A549 (cell line): ENCODE results near the gene DYNC2I2. TPM values are rescaled to one million over a fixed set of nuclear protein-coding genes. Genes with fewer than 3 reads are reported as not detected.
"Not testable (repeated sequence)": the region's sequence is repeated elsewhere in the genome, so short reads cannot be mapped to it uniquely, and the experiment has no call there.

Source experiments
- ATAC-seq, 2 experiments: fragments of 200-7000 bp in 1 of 2; fragments of >200 bp in 1 of 2; cut with Nextera tagmentation in 1 of 2; cut with Tn5 transposase in 1 of 2; 3 replicates each; pipeline versions ENCODE4 v1.8.0 to v1.9.1; 2018 to 2020; ENCODE audit warnings: mild to moderate bottlenecking in 1 of 2, moderate library complexity in 1 of 2
- CTCF ChIA-PET: fragments of 300-600 bp; sonication (Branson Sonifier 250); formaldehyde crosslinking; extraction: SDS; loops from one replicate; lab custom pipeline; 2021; ENCODE audit warnings: antibody characterized with exemption, inconsistent platforms; lab: Yijun Ruan, JAX
- POLR2A ChIA-PET: fragments of 350-600 bp; formaldehyde crosslinking; extraction: SDS; loops from one replicate; lab custom pipeline; 2021; ENCODE audit warnings: antibody characterized with exemption, inconsistent platforms; lab: Yijun Ruan, JAX
- DNase-seq, 2 experiments: peaks; one replicate each; pipeline versions ENCODE4 v3.0.0 to v3.0.0-alpha.2; 2011 to 2016; ENCODE audit warnings: low read depth in 1 of 2, low spot score in 1 of 2
- FAIRE-seq: peaks from 2 replicates; lab custom pipeline; 2011; peaks lifted over from hg19 to GRCh38; lab: Jason Lieb, UNC
- H3K27ac ChIP-seq, 2 experiments: fragments of >200 bp; sonication (Bioruptor Twin); formaldehyde crosslinking; 3 replicates each; pipeline ENCODE4 v1.5.1; 2016 to 2017
- H3K4me1 ChIP-seq: fragments of >200 bp; sonication (Bioruptor Twin); formaldehyde crosslinking; 3 replicates; pipeline ENCODE4 v1.6.1; 2016
- H3K4me2 ChIP-seq: fragments of >200 bp; sonication (Bioruptor Twin); formaldehyde crosslinking; 3 replicates; pipeline ENCODE4 v1.6.1; 2016
- H3K4me3 ChIP-seq: fragments of >200 bp; sonication (Bioruptor Twin); formaldehyde crosslinking; 3 replicates; pipeline ENCODE4 v1.5.1; 2016
- H3K9me3 ChIP-seq: fragments of >200 bp; sonication (Bioruptor Twin); formaldehyde crosslinking; 3 replicates; pipeline ENCODE4 v1.6.1; 2016
- BHLHE40 ChIP-seq: IDR thresholded peaks from 2 replicates; pipeline ENCODE4 v1.6.1; 2012; ENCODE audit warnings: low read depth, low read length, inconsistent platforms
- CBX8 ChIP-seq: fragments of 200-600 bp; sonication (generic); IDR thresholded peaks from 2 replicates; pipeline ENCODE4 v1.6.1; 2016
- CEBPB ChIP-seq, 2 experiments: fragments of >200 bp in 1 of 2; sonication (Bioruptor Twin) in 1 of 2; formaldehyde crosslinking in 1 of 2; IDR thresholded peaks; 2 replicates each; pipeline ENCODE4 v1.6.1; 2012 to 2016
- ESRRA ChIP-seq: fragments of 150-350 bp; IDR thresholded peaks from 2 replicates; pipeline ENCODE4 v1.6.1; 2014; ENCODE audit warnings: mild to moderate bottlenecking, low read length, borderline replicate concordance
- FOSB ChIP-seq: fragments of 250-450 bp; sonication (Bioruptor Pico); IDR thresholded peaks from 2 replicates; pipeline ENCODE4 v1.5.0; 2020; ENCODE audit warnings: mild to moderate bottlenecking, moderate library complexity
- GATA3 ChIP-seq: IDR thresholded peaks from 2 replicates; pipeline ENCODE4 v1.6.1; 2012; ENCODE audit warnings: borderline replicate concordance
- HEYL ChIP-seq: fragments of 250-450 bp; sonication (Bioruptor Pico); IDR thresholded peaks from 2 replicates; pipeline ENCODE4 v1.8.0; 2021; ENCODE audit warnings: mild to moderate bottlenecking, moderate library complexity
- HOXB13 ChIP-seq: fragments of 250-450 bp; sonication (Bioruptor Pico); IDR thresholded peaks from 2 replicates; pipeline ENCODE4 v1.5.0; 2020; ENCODE audit warnings: low read depth, mild to moderate bottlenecking, moderate library complexity
- HOXB5 ChIP-seq: fragments of 250-450 bp; sonication (Bioruptor Pico); IDR thresholded peaks from 2 replicates; pipeline ENCODE4 v1.5.0; 2020; ENCODE audit warnings: mild to moderate bottlenecking, moderate library complexity
- JUN ChIP-seq, 2 experiments: fragments of >200 bp; sonication (Bioruptor Twin); formaldehyde crosslinking; IDR thresholded peaks; 2 replicates in 1 of 2; 3 replicates in 1 of 2; pipeline ENCODE4 v1.6.1; 2016 to 2017
- JUNB ChIP-seq: fragments of >200 bp; sonication (Bioruptor Twin); formaldehyde crosslinking; IDR thresholded peaks from 2 replicates; pipeline ENCODE4 v1.6.1; 2016
- KDM1A ChIP-seq: fragments of 200-600 bp; sonication (generic); IDR thresholded peaks from 2 replicates; pipeline ENCODE4 v1.6.1; 2016; ENCODE audit warnings: low read depth, mild to moderate bottlenecking
- NFE2L2 ChIP-seq: fragments of 150-350 bp; conservative IDR thresholded peaks from 2 replicates; pipeline ENCODE4 v1.6.1; 2014; ENCODE audit warnings: low read length
- NPAS2 ChIP-seq: fragments of 250-450 bp; sonication (Bioruptor Pico); IDR thresholded peaks from 2 replicates; pipeline ENCODE4 v1.8.0; 2022; ENCODE audit warnings: mild to moderate bottlenecking, moderate library complexity, borderline replicate concordance
- NR3C1 ChIP-seq: fragments of >200 bp; sonication (Bioruptor Twin); formaldehyde crosslinking; IDR thresholded peaks from 3 replicates; pipeline ENCODE4 v1.6.1; 2017
- POLR2A ChIP-seq: IDR thresholded peaks from 2 replicates; pipeline ENCODE4 v1.6.1; 2012; ENCODE audit warnings: mild to moderate bottlenecking, low read length
- RCOR1 ChIP-seq: fragments of 150-350 bp; IDR thresholded peaks from 2 replicates; pipeline ENCODE4 v1.6.1; 2014; ENCODE audit warnings: antibody characterized with exemption, low read length, low read depth
- SMC3 ChIP-seq: fragments of >200 bp; sonication (Bioruptor Twin); formaldehyde crosslinking; IDR thresholded peaks from 3 replicates; pipeline ENCODE4 v1.6.1; 2018; ENCODE audit warnings: inconsistent platforms
- ZSCAN20 ChIP-seq: fragments of 250-450 bp; sonication (Bioruptor Pico); IDR thresholded peaks from 2 replicates; pipeline ENCODE4 v1.8.0; 2022; ENCODE audit warnings: mild to moderate bottlenecking, moderate library complexity
- WGBS: methylation state at CpG from one replicate; pipeline ENCODE4 v1.1.6; 2017; ENCODE audit errors: missing lambda C conversion rate; 5-methylcytosine and 5-hydroxymethylcytosine counted together
- polyA plus RNA-seq, 4 experiments: library from polyadenylated mRNA; depleted of rRNA in 3 of 4; stranded (reverse); fragments of >200 nt; fragmentation: RNase III in 1 of 4; extraction: RNeasy Plus Mini Kit Qiagen cat#74134 plus additional on column Dnase treatment in 1 of 4; gene quantifications; 2 replicates in 3 of 4; 3 replicates in 1 of 4; pipeline ENCODE4 v1.2.3, GENCODE V29; 2011 to 2017
- TF ChIP-seq, protein P1 (sequence below): fragments of 200-600 bp; sonication (generic); IDR thresholded peaks from 2 replicates; pipeline ENCODE4 v1.6.1; 2016; ENCODE audit warnings: antibody characterized with exemption, mild to moderate bottlenecking, moderate library complexity
- TF ChIP-seq, protein P2 (sequence below): fragments of 250-450 bp; sonication (Bioruptor Pico); IDR thresholded peaks from 2 replicates; pipeline ENCODE4 v1.5.0; 2020; ENCODE audit warnings: low read depth, mild to moderate bottlenecking, moderate library complexity
- TF ChIP-seq, protein P3 (sequence below): IDR thresholded peaks from 2 replicates; pipeline ENCODE4 v1.6.1; 2012
- TF ChIP-seq, protein P4 (sequence below): fragments of >200 bp; sonication (Bioruptor Twin); formaldehyde crosslinking; IDR thresholded peaks from 3 replicates; pipeline ENCODE4 v1.6.1; 2016
- TF ChIP-seq, protein P5 (sequence below): IDR thresholded peaks from 2 replicates; pipeline ENCODE4 v1.6.1; 2012

The DYNC2I2 gene
- polyA plus RNA-seq, 2 of the 4 experiments (the other 2 are of a cell fraction) = 57.3 to 117 TPM

DNA sequence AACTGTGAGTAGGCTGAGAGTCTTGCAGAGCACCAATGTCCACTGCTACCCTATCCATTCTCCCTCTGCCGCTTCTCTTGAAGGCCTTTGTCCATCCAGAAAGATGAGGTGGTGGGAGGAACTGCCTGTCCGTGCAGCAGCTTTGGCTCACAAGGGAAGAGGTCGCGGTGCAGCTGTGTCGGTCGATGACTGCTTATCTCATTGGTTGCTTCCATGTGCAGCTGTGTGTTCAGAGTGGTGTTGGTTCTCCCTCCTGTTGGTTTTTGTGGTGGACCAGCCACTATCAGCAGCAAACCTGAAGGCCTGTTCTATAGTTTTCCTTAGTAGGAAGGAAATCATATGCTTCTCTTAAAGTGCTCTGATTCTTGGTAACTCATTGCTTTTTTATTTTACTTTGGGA, 63.6 kb downstream of the DYNC2I2 start (continued):
- TF ChIP-seq, protein P1, sequence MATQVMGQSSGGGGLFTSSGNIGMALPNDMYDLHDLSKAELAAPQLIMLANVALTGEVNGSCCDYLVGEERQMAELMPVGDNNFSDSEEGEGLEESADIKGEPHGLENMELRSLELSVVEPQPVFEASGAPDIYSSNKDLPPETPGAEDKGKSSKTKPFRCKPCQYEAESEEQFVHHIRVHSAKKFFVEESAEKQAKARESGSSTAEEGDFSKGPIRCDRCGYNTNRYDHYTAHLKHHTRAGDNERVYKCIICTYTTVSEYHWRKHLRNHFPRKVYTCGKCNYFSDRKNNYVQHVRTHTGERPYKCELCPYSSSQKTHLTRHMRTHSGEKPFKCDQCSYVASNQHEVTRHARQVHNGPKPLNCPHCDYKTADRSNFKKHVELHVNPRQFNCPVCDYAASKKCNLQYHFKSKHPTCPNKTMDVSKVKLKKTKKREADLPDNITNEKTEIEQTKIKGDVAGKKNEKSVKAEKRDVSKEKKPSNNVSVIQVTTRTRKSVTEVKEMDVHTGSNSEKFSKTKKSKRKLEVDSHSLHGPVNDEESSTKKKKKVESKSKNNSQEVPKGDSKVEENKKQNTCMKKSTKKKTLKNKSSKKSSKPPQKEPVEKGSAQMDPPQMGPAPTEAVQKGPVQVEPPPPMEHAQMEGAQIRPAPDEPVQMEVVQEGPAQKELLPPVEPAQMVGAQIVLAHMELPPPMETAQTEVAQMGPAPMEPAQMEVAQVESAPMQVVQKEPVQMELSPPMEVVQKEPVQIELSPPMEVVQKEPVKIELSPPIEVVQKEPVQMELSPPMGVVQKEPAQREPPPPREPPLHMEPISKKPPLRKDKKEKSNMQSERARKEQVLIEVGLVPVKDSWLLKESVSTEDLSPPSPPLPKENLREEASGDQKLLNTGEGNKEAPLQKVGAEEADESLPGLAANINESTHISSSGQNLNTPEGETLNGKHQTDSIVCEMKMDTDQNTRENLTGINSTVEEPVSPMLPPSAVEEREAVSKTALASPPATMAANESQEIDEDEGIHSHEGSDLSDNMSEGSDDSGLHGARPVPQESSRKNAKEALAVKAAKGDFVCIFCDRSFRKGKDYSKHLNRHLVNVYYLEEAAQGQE = no peak
- TF ChIP-seq GATA3 (no peak), NR3C1 (no peak), HOXB13 (no peak)
- TF ChIP-seq, protein P2, sequence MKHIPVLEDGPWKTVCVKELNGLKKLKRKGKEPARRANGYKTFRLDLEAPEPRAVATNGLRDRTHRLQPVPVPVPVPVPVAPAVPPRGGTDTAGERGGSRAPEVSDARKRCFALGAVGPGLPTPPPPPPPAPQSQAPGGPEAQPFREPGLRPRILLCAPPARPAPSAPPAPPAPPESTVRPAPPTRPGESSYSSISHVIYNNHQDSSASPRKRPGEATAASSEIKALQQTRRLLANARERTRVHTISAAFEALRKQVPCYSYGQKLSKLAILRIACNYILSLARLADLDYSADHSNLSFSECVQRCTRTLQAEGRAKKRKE (CRISPR knock-in tag) = no peak

DNA sequence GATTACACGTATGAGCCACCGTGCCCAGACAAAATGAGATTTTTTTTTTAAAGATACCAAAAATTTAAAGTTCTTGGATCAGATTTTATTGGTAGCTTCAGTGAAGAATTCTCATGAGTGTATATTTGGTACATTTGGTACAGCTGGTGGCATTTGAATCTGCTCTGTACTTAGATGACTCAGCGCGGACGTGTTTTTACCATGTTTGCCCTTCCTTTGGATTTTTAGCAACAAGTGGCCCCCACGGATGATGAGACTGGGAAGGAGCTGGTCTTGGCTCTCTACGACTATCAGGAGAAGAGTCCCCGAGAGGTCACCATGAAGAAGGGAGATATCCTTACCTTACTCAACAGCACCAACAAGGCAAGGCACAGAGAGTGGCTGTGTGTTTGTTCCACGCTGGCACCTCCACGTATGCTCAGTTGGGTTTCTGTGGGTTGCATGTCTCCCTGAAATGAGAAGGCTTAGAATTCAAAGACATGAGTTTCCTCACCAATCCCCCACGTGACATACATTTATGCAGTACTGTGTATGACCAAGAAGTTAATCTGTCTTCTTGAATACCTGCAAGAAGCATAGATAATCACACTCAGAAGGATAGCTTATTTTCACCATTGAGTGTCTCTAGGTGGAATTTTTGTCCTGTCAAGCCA, 67.9 kb downstream of the DYNC2I2 start:
- CTCF ChIA-PET = interaction anchor here (0.9 kb wide), 1 partner anchor 111 kb away, joined by 4 read pairs; no protein-coding TSS in a partner anchor
- 95% methylated on average over 11 of the region's 11 CpGs for WGBS
- no peak overlapping the region for H3K4me3 ChIP-seq
- no peak for ATAC-seq
- no peaks in the 10 kb centered on the region for H3K4me1 ChIP-seq
- no peak overlapping the region for H3K4me2 ChIP-seq
- no peak for FAIRE-seq
- no peak for TF ChIP-seq FOSB (CRISPR knock-in tag)
- no peak for TF ChIP-seq NFE2L2
- no peak for TF ChIP-seq RCOR1
- TF ChIP-seq, all 56 proteins: peak for 0
- no peaks in the 10 kb centered on the region for H3K9me3 ChIP-seq
- no peak overlapping the region for H3K27ac ChIP-seq
- DNase-seq = no peak
- POLR2A ChIA-PET = no interaction called here

DNA sequence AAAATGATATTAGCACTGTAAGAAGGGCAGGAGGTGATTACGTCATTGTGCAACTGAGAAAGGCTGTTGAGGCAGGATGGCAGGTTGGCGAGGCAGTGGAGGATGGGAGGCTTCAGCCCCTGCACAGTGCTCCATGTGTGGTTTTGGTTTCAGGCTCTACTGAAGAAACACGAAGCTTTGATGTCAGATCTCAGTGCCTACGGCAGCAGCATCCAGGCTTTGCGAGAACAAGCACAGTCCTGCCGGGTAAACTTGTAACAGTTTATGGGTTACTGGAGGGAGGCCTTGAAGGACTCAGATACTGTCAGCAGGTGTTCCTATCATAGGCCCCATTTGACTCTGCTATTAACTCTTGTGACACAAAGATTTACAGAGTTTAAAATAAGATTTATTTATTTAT, 69.2 kb downstream of the DYNC2I2 start:
- ATAC-seq (no peak), FAIRE-seq (no peak), DNase-seq (no peak)
- H3K4me2 ChIP-seq = no peak overlapping the region
- no peak overlapping the region for H3K27ac ChIP-seq
- ChIA-PET CTCF (interaction anchor here (0.6 to 1.7 kb wide), 3 partner anchors 21 to 225 kb away, joined by 3 to 5 read pairs (median 4); no protein-coding TSS in a partner anchor), POLR2A (no interaction called here)
- H3K9me3 ChIP-seq = no peaks in the 10 kb centered on the region
- TF ChIP-seq SMC3 (no peak), CEBPB (IDR thresholded peaks at IDR 0.05) (no peak), JUNB (no peak), ZSCAN20 (CRISPR knock-in tag) (no peak), NPAS2 (CRISPR knock-in tag) (no peak), HOXB5 (no peak), JUN (IDR thresholded peaks at IDR 0.05) (no peak), ESRRA (no peak), FOSB (CRISPR knock-in tag) (no peak), POLR2A (no peak), HEYL (CRISPR knock-in tag) (no peak), RCOR1 (no peak), CBX8 (no peak), KDM1A (no peak), BHLHE40 (no peak)
- TF ChIP-seq, protein P3, sequence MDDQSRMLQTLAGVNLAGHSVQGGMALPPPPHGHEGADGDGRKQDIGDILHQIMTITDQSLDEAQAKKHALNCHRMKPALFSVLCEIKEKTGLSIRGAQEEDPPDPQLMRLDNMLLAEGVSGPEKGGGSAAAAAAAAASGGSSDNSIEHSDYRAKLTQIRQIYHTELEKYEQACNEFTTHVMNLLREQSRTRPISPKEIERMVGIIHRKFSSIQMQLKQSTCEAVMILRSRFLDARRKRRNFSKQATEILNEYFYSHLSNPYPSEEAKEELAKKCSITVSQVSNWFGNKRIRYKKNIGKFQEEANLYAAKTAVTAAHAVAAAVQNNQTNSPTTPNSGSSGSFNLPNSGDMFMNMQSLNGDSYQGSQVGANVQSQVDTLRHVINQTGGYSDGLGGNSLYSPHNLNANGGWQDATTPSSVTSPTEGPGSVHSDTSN = no peak
- TF ChIP-seq, protein P4, sequence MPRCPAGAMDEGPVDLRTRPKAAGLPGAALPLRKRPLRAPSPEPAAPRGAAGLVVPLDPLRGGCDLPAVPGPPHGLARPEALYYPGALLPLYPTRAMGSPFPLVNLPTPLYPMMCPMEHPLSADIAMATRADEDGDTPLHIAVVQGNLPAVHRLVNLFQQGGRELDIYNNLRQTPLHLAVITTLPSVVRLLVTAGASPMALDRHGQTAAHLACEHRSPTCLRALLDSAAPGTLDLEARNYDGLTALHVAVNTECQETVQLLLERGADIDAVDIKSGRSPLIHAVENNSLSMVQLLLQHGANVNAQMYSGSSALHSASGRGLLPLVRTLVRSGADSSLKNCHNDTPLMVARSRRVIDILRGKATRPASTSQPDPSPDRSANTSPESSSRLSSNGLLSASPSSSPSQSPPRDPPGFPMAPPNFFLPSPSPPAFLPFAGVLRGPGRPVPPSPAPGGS = no peak
- TF ChIP-seq, protein P5, sequence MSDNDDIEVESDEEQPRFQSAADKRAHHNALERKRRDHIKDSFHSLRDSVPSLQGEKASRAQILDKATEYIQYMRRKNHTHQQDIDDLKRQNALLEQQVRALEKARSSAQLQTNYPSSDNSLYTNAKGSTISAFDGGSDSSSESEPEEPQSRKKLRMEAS = no peak
- no peak overlapping the region for H3K4me3 ChIP-seq
- 79% methylated on average over 6 of the region's 6 CpGs for WGBS
- H3K4me1 ChIP-seq = no peaks in the 10 kb centered on the region

DNA sequence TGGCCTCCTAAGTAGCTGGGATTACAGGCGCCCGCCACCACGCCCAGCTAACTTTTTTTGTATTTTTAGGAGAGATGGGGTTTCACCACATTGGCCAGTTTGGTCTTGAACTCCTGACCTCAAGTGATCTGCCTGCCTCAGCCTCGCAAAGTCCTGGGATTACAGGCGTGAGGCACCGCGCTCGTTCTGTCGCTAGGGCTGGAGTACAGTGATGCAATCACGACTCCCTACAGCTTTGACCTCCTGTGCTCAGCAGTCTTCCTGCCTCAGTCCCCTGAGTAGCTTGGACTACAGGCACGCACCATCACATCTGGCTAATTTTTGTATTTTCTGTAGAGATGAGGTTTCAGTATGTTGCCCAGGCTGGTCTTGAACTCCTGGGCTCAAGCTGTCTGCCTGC, 69.7 kb downstream of the DYNC2I2 start:
- 94% methylated on average over 11 of the region's 11 CpGs for WGBS
- H3K9me3 ChIP-seq, H3K4me1 ChIP-seq, H3K4me3 ChIP-seq, POLR2A ChIA-PET, H3K27ac ChIP-seq, FAIRE-seq, H3K4me2 ChIP-seq, ATAC-seq, DNase-seq: not testable (repeated sequence)
- CTCF ChIA-PET = interaction anchor here (0.7 to 1.7 kb wide), 4 partner anchors 17 to 225 kb away, joined by 3 to 5 read pairs (median 4); partner anchors contain the start of gene SPTAN1

DNA sequence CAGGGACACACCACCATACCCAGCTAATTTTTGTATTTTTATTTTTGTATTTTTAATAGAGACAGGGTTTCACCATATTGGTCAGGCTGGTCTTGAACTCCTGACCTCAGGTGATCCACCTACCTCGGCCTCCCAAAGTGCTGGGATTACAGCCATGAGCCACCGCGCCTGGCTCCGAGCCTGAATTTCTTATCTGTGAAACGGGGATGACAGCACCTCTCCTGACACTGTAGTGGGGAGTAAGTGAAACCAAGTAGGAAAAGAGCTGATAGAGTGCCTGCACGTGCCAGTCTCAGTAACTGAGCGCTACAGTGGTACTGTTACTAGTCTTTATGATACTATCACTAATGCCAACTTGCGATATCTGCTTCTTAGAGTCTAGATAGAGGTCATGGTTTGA, 71.5 kb downstream of the DYNC2I2 start:
- not testable (repeated sequence) for H3K4me1 ChIP-seq, FAIRE-seq, DNase-seq, H3K27ac ChIP-seq, H3K4me3 ChIP-seq, H3K4me2 ChIP-seq, H3K9me3 ChIP-seq, ATAC-seq
- ChIA-PET CTCF (interaction anchor here (0.8 to 1.3 kb wide), 2 partner anchors 19 to 28 kb away, joined by 3 read pairs; no protein-coding TSS in a partner anchor), POLR2A (interaction anchor here (1.4 kb wide), 1 partner anchor 33 kb away, joined by 3 read pairs; the partner anchor contains the start of gene SPTAN1)
- 89% methylated on average over 8 of the region's 8 CpGs for WGBS
